RPMI8226 (cell line): Measurements from ENCODE around the gene RXFP3.
A peak's percentile ranks its signal among the peaks of the same experiment; 100 is the strongest.
"Not testable (repeated sequence)": the region's sequence is repeated elsewhere in the genome, so short reads cannot be mapped to it uniquely, and the experiment has no call there.

ENCODE experiments used
- DNase-seq: peaks from one replicate; pipeline ENCODE4 v3.0.0-alpha.2; 2015

Gene RXFP3

DNA sequence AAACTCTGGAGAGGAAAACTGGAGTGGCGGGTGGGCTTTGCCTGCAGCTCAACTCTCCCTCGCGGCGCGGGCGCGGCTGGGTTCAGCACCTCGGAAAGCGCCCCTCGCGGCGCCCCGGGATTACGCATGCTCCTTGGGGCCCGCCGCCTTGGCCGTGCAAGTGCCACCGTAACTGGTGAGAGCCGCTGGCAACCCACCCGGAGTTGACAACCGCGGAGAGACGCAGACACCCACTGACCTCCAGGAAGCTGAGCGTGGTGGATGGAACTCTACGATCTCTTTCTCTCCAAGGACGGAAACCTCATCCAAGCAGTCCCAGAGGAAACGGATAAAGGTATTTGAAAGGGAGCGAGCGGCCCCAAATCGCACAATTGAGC is 194 bp upstream of the RXFP3 start:
- DNase-seq = peak; percentile 47

DNA sequence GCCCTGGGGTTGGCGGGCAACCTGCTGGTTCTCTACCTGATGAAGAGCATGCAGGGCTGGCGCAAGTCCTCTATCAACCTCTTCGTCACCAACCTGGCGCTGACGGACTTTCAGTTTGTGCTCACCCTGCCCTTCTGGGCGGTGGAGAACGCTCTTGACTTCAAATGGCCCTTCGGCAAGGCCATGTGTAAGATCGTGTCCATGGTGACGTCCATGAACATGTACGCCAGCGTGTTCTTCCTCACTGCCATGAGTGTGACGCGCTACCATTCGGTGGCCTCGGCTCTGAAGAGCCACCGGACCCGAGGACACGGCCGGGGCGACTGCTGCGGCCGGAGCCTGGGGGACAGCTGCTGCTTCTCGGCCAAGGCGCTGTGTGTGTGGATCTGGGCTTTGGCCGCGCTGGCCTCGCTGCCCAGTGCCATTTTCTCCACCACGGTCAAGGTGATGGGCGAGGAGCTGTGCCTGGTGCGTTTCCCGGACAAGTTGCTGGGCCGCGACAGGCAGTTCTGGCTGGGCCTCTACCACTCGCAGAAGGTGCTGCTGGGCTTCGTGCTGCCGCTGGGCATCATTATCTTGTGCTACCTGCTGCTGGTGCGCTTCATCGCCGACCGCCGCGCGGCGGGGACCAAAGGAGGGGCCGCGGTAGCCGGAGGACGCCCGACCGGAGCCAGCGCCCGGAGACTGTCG is 976 bp downstream of the RXFP3 start:
- no peak for DNase-seq

DNA sequence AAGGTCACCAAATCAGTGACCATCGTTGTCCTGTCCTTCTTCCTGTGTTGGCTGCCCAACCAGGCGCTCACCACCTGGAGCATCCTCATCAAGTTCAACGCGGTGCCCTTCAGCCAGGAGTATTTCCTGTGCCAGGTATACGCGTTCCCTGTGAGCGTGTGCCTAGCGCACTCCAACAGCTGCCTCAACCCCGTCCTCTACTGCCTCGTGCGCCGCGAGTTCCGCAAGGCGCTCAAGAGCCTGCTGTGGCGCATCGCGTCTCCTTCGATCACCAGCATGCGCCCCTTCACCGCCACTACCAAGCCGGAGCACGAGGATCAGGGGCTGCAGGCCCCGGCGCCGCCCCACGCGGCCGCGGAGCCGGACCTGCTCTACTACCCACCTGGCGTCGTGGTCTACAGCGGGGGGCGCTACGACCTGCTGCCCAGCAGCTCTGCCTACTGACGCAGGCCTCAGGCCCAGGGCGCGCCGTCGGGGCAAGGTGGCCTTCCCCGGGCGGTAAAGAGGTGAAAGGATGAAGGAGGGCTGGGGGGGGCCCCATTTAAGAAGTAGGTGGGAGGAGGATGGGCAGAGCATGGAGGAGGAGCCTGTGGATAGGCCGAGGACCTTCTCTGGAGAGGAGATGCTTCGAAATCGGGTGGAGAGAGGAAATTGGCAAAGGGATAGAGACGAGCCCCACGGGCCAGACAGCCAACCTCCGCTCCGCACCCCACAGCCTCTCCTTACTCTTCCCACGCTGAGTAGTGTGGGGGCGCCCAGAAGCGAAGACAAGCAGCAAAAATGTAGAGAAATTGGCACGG is 1.7 kb downstream of the RXFP3 start:
- no peak for DNase-seq

DNA sequence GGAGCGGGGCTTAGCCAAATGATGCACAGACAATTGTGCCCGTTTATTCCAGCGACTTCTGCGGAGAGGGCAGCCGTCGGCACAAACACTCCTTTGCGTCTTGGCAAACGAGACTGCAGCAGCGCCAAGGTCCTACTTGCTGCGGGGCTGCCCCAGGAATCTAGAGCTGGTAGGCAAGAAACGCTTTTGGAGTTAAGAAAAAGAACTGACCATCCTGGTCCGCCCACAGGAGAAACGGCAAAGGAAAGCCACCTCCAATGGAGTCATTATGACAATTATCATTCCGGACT is 2.3 kb downstream of the RXFP3 start:
- DNase-seq = no peak

DNA sequence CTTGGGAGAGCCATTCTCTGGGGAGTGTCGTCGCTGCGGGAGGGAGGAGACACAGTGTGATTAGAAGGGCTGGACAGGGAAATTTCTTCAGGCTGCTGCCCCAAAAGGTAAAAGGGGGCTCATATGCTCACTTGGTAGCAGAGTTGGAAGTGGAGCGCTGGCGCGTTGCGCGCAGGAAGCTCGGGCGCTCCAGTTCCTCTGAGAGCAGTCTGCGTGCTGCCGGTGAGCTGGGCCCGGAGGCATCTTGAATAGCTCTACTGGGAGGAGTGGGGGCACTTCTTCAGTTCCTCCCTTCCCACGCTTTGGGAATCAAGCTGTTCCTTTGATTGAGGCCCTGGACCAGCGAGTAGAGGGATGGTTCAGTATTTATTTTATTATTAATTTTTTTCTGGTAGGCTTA is 2.7 kb downstream of the RXFP3 start:
- no peak for DNase-seq

DNA sequence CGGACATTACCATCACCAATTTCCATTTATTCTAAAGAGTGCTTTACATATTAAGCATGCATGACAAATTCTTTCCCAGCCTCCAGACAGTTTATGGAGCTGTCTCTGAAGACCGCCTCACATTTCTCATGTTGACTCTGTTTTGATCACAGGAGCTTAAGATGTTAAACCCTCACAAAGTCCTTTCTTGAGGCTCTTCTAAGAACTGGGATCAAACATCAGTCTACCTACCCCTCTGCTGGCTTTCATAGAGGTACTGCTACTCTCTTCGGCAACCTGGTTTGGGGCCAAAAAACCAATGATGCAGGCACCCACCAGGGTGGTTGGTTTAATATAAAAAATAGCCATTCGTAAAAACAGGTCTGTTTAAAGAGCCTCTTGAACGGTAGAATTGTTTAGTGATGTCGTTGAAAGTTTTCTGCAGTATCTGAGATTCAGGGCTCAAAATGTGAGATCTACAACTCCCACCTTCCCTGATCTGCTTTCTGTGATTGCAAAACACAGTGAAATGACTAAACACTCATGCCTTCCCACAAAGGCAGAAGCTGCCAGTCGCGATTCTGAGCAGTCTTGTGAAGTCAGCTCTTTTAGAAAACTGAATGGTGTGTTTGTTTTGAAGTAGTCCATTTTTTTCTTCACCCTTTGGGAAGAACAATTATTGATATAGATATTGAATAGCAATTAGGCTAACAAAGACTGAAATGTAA is 3.5 kb downstream of the RXFP3 start:
- no peak for DNase-seq

DNA sequence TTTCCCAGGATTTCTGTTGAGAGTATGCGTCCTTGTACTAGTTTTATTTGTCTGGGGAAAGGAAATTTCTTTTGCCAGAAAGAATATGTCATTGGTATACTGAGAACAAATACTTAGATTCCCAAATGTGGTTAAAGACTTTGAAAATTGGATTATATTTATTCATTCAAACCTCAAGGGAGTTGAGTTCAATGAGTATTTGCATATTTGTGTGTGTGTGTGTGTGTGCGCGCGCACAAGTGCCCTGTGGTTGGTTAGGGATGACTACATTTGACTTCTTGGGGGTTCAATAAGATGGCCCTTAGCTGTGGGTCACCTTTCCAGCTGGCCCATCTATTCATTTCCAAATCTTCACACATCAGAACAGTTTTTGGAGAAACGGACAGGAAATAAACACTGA is 4.9 kb downstream of the RXFP3 start:
- no peak for DNase-seq

DNA sequence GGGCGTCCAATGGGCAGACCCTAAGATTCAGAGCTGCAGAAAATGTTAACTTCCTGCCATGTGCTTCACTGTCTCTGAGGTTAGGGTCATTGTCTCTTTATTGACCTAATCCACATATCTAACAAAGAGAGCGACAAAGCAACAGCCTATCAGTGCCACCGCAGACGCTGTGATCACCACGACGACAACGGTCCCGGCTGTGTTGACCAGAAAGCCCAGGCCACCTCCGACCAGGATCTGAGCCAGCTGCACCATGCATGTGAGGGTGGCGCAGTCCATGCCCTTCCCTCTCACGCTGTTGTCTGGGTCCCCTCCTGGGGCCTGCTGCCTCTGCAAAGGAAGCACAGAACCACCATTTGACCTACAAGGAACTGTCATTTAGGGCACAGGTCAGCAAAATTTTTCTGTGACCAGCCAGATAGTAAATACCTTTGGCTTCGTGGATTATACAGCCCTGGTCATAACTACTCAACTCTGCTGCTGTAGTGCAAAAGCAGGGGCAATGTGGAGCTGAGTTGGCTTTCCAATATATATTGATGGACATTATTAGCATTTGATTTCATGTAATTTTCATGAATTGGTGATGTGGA is 8.5 kb downstream of the RXFP3 start:
- DNase-seq = no peak

DNA sequence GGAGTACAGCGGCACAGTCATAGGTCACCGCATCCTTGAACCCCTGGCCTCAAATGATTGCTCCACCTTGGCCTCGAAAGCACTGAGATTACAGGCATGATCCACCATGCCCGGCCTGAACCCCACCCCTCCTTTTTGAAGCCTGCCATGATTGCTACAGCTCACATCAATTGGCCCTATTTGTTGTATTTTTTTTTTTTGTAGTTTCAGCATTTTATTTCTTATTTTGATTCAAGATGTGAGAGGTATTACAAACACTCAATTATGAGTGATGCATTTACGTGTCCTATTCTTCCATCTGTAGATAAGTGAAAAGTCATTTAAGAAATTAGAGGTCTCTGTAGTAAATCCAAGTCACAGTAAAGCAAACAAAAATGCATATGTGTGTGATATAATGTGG is 16.0 kb downstream of the RXFP3 start:
- not testable (repeated sequence) for DNase-seq

DNA sequence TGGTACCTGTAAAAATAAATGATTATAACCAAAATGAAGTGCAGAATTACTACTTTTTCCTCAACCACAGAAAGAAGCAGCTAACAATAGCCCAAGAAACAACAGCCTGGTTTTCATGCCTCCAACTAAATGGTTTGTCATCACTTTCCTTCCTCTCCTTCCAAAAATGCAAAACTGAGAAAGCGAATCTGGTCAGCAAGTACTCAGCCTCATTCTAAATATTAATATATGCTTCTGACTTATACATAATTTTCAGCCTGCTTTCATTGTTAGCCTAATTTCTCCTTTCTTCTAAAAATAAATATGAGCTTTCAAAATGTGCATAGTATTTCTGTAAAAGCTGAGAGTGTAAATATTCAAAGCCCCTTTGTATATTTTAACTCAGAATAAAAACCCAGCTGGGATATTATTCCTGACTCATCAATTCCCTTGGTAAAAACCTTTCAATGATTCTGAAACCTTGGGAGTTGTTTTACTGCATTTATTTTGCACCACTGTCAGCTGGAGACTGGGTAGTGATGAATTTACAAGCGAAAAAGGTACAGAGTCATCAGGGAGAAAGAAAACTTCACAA is 21.5 kb downstream of the RXFP3 start:
- DNase-seq = no peak

DNA sequence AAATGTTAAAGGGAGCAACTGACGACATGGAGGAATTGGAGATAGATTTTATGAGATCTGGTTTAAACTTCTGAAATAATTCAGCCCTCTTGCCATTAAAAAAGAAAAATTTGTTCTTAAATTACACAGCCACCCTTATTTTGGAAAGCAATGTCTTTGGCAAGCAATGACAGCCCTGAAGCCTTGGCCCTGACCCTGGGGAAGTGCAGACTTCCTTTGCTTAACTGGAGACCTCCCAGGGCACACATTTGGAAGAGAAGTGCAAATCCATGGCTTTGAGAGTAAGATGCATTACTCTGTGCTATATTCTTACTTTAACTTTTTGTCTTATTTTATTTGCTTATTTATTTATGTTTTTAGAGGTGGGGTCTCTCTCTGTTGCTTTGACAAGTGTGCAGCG is 22.0 kb downstream of the RXFP3 start:
- DNase-seq = no peak

DNA sequence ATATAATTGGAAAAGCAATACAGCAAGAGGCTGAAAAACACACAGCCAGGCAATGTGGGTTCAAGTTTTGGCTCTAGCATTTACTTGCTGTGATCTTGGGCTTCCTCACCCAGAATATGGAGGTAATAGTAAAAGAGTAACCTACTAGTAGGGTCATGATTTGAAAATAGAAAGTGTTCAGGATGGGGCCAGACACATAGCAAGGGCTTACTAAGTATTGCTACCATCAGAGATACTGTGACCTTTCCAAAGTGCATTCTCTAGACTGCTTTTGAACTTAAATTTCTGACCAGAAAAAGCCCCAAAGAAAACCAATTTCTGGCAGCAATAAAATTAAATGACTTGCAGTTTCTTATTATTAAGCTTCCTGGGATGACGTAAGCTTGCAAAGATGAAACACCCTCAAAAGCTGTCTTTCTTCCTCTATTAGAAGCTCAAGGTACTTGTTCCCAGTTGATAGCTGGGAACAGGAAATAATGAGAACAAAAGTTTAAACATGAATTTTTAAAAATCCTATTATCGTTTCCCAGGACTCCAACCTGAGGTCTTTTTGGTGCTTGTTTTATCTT is 28.0 kb downstream of the RXFP3 start:
- DNase-seq = no peak

DNA sequence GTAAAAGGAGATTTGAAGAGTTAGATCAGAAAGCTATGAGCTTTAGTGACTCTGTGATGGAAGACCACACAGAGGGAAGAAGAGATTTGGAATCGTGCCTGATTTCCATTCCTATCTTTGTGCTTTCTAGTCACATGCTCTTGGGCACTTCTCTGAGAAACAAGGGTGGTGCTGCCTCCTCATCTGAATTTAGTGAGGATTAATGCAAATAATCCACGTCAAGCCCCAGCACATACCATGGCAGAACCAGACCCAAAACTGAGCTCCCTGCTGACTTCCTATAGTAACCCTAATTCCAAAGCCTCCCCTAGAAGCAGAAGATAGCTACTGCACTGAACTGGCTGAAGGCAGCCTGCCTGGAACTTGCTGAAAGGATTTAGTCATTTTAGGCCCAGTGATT is 30.6 kb downstream of the RXFP3 start:
- DNase-seq = no peak

DNA sequence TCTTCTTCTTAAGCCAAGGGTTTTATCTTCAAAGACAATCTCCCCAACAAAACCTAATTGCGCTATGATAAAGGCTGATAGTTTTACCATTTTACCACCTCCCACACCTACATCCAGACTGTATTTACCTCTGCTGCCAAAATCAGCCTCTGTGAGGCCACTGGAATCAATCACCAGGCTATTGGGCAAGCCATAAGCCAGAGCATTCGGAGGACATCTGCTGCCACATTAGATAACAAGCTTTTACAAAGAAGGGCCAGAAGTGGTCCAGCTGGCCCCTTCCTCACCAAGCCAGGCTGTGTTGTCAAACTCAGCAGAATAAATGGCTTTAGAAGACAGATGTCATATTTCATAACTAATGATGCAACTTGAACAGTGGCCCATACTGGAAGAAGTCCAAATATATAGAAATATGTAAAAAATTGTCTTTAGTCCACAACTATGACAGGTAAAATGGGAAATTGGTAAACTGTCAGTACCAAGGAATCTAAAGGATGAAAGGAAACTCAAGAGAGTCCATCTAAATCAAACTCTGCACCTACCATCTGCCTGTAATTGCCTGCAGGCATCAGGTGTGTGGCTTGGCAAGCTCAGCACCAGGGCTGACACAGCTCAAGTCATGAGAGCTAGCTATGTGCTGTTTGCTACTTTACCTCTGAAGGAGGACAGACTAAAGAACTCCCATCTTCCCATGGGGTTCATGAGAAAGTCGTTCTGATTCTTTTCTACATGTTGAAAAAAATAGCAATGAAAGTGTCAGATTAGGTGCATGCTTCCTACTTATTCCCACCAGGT is 32.2 kb downstream of the RXFP3 start:
- no peak for DNase-seq

DNA sequence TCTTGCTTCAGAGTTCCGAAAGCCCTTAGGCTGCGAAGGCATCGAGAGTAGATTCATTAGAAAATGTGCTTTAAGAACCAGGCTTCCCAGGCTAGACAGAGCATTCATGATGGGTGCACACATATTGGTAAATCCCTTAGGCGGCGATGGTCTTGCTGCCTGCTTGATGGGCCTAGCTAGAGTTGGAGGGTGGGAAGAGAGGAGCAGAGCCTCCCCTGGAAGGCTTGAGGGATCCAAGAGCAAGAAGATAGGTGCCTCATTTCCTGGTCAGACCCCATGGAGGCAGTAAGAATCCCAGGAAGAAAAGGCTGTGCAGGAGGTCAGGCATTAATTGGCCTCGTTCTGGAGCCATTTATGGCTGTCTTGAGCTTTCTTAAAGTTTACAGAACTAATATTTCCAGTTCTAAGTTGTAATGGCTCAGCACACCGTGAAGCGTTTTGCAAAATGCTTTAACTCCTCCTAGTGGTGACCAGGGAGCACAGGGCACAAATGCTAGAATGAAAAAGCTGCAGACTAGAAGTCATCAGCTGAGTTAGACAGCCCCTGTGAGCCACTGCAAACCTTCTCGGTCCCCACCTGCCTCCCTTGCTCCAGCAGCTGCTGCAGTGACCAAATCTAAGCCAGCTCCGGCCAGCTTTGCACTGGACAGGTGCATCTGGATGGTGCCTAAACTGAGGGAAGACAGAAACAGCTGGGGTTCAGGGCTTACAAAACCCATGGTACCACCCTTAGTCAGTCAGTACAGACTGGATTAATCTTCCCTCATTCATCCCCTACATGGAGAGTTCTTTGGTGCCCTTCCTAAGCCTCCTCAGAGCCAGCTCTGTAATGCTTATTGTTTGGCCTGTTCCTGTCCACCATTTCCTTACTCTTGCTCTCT is 33.6 kb downstream of the RXFP3 start:
- peak; percentile 8 for DNase-seq

DNA sequence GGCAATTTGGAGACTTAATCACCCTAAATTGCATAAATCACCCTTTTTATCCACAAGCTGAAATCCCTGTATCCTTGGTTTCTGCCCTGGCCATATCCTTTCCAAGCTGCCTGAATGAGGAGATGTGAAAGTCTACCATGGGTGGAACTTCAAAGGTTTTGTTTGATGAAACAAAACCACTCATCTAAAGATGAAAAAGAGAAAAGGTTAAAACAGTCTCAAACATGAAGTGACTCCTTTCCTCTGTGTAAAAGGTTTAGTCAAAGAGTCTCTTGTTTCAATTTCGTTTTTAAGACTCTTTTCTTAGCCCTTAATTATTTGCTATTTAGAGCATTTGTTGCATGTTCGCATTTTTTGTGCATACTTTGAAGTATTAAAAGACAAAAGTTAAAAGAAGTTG is 37.1 kb downstream of the RXFP3 start:
- DNase-seq = no peak

DNA sequence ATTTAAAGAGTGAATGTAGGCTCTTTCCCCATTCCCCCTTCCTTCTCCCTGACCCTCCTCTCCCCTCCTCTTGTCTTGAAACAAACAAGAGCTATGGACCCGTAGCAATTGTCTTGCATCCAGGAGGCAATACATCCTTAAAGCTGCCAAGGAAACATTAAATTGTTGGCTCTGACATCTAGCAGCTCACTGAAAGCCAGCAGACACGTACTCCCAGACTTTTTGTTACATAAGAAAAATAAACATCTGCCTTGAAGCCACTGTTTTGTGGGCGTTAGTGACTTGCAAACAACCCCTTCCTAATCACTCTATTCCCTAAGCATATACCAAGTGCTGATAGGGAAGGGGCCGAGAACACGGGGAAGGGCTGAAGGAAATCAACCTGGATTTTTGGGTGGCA is 39.7 kb downstream of the RXFP3 start:
- DNase-seq = no peak

DNA sequence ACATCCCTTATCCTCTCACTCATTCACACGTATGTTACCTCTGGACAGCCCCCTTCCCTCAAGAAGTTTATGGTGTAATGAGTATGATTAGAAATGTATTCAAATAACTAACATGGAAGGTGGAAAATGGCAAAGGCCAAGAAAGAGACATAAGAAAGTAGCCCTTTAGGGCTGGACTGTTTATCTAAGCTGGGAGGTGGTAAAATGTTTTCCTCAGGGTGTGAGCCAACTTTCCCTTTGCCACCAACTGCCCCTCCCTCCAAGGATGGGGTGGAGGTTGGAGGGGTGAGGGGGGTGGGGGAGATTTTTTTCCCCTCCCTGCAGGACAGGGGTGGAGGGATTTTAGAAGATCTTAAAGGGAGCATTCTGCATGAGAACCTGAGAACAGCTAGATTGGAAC is 40.1 kb downstream of the RXFP3 start:
- DNase-seq = no peak

DNA sequence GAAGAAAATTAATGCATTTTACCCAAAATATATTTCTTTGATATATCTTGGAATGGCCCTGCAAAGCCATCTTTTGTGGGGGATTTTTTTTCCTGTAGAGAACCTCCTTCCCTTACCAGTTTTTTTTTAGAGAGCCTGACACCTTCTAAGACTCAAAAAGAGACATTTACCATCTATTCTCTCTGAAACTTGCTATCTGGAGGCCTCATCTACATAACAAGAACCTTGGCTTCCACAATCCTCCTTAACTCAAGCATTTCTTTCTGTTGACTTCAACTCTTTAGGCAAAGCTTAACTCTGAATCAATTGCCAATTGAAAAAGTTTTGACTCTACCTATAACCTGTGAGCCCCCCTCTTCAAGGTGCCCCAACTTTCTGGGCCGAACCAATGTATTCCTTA is 42.1 kb downstream of the RXFP3 start:
- DNase-seq = no peak

DNA sequence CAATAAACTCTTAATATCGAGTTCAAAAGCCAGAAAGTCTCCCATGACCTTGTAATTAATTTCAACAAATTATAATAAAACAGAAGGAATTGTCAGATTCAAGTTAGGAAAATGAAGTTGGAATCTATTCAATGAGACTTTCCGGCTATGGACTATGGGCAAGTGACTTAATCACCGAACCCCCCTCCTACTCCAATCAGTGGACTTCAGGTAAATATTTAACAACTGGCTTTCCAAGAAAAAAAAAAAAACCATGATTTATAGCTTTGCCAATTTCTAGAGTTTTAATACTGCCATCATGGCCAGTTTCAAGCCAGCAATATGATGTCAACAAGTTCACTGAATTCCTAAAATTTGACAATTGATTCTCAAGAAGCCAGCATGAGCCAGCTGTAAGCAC is 43.8 kb downstream of the RXFP3 start:
- DNase-seq = no peak

DNA sequence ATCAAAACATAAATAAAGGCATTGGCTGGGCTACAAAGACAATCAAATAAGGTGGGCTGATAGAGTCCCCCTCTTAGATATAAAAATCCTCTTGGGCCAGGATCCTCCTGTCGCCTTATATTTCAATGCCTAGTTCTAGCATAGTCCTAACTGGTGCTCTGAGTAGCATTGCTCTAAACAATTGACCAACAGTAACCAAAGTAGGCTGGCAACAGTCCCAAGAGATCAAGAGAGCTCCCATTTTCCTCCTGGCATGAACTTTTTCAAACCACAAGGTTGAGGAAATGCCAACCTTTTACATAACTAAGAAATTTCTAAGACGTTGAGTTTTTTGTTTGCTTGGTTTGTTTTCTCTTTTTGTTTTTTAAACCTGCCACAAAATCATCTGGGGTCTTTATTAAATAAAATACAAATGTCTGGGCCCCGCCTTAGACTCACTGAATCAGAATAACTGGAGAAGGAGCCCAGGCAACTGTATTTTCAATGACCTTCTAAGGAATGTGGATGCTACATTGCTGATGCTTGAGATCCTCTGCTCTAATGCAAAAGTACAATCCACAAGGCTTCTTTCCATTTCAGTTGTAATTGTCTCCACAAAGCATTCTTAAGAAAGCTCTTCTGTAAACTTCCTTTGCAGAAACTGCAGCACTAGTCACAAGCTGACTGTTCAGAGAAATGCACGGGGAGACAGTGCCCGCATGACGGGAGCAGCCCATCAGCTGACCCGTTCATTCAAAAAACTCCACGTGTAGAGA is 45.4 kb downstream of the RXFP3 start:
- no peak for DNase-seq
